Suprapubic skin (tissue), 3 donors: Measurements from ENCODE around the gene ADAMTS10.

Experiments
- CTCF ChIP-seq, 2 donors: fragments of 200-600 bp in 1 of 2; fragments of 450-650 bp in 1 of 2; sonication (generic) in 1 of 2; IDR thresholded peaks; one replicate each; pipeline ENCODE4 v1.5.1; 2016 to 2019; ENCODE audit warnings: antibody characterized with exemption in 2 of 2, mild to moderate bottlenecking in 1 of 2, moderate library complexity in 1 of 2
- EP300 ChIP-seq: sonication (generic); formaldehyde crosslinking; IDR thresholded peaks from one replicate; pipeline ENCODE4 v1.6.1; 2017; ENCODE audit warnings: antibody characterized with exemption

GRCh38 chr19:8550070-8550469 lies 60.4 kb downstream of the ADAMTS10 start:
- no peak for TF ChIP-seq EP300
- TF ChIP-seq CTCF (IDR thresholded peaks at IDR 0.05): no peak
